ENCODE measurements around the gene PLCG1. TPM values are rescaled to one million over a fixed set of nuclear protein-coding genes. Genes with fewer than 3 reads are reported as not detected.

The PLCG1 gene
- total and polyA plus RNA-seq, 2 of the 8 experiments (the other 6 are each of a cell fraction or from before 2014, with no cell fraction given), result 103 to 154 TPM

DNA sequence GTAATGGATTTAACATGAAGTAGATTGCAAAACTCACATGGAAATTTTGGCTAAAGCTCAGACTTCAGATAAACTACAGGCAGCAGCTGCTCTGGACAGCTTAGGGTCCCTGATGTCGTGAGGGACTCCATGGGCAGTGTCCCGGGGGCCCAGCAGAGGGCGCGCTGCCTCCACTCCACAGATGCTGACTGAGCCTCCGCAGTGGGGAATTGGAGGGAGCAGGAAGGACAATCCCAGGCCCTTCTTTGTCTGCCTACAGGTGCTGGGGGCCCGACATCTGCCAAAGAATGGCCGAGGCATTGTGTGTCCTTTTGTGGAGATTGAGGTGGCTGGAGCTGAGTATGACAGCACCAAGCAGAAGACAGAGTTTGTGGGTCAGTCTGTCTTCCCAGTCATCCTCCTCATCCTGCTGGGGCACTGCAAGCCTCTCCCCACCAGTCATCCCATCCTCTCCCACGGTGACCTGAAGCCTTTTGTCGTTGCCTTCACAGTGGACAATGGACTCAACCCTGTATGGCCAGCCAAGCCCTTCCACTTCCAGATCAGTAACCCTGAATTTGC is 35.9 kb downstream of the PLCG1 start (continued):
- no peak for TF ChIP-seq SP2 (IDR thresholded peaks at IDR 0.05; ENCODE audit: low read length)
- no peak for TF ChIP-seq EGR1 (IDR thresholded peaks at IDR 0.05; ENCODE audit: borderline replicate concordance, low read depth, low read length)
- TF ChIP-seq E2F6 (IDR thresholded peaks at IDR 0.05), result peak; percentile 44; the same call in 1 of the 2 replicates
- no peak for TF ChIP-seq ZNF274 (IDR thresholded peaks at IDR 0.05; ENCODE audit: borderline replicate concordance, extremely low read depth, low read length)
- TF ChIP-seq HDAC2 (IDR thresholded peaks at IDR 0.05; ENCODE audit: borderline replicate concordance in 1 of 2, low read depth in 2 of 2, low read length in 2 of 2), result no peak
- no peak for TF ChIP-seq KDM1A (IDR thresholded peaks at IDR 0.05; ENCODE audit: borderline replicate concordance, low read length)
- 0 out of 3 replicates have a peak, but pooled peaks of 1 of the 2 experiments have one; percentile 29 for TF ChIP-seq POLR2A (IDR thresholded peaks at IDR 0.05; ENCODE audit: control extremely low read depth in 1 of 2, low read depth in 2 of 2, low read length in 2 of 2)
- TF ChIP-seq SIX5 (IDR thresholded peaks at IDR 0.05; ENCODE audit: low read depth, low read length), result no peak
- no peak for TF ChIP-seq EZH2 (IDR thresholded peaks at IDR 0.05; ENCODE audit: low read depth, low read length, severe bottlenecking)
- TF ChIP-seq BCL11A (IDR thresholded peaks at IDR 0.05; ENCODE audit: low read depth in 2 of 2, low read length in 2 of 2), result no peak
- no peak for TF ChIP-seq TAF7 (optimal IDR thresholded peaks at IDR 0.05; ENCODE audit: borderline replicate concordance, low read depth, low read length)
- TF ChIP-seq, protein P1, sequence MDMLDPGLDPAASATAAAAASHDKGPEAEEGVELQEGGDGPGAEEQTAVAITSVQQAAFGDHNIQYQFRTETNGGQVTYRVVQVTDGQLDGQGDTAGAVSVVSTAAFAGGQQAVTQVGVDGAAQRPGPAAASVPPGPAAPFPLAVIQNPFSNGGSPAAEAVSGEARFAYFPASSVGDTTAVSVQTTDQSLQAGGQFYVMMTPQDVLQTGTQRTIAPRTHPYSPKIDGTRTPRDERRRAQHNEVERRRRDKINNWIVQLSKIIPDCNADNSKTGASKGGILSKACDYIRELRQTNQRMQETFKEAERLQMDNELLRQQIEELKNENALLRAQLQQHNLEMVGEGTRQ (IDR thresholded peaks at IDR 0.05; ENCODE audit: low read length), result no peak
- no peak for TF ChIP-seq KDM4A (IDR thresholded peaks at IDR 0.05; ENCODE audit: low read depth, low read length, severe bottlenecking)
- no peak for TF ChIP-seq CEBPB (IDR thresholded peaks at IDR 0.05; ENCODE audit: low read depth, low read length)
- no peak for TF ChIP-seq ASH2L (IDR thresholded peaks at IDR 0.05; ENCODE audit: low read length)
- no peak for TF ChIP-seq MAX (IDR thresholded peaks at IDR 0.05)
- TF ChIP-seq SRF (IDR thresholded peaks at IDR 0.05; ENCODE audit: low read depth, low read length), result no peak
- TF ChIP-seq CTBP2 (IDR thresholded peaks at IDR 0.05; ENCODE audit: borderline replicate concordance, insufficient read depth, insufficient read length, low read length), result no peak
- no peak for TF ChIP-seq SP1 (IDR thresholded peaks at IDR 0.05; ENCODE audit: low read depth, low read length)
- no peak for TF ChIP-seq NRF1 (IDR thresholded peaks at IDR 0.05; ENCODE audit: low read depth, low read length)
- no peak for TF ChIP-seq JUN (IDR thresholded peaks at IDR 0.05; ENCODE audit: low read depth, low read length)
- no peak for TF ChIP-seq NANOG (IDR thresholded peaks at IDR 0.05; ENCODE audit: insufficient read depth, low read depth, low read length, poor library complexity, severe bottlenecking)
- TF ChIP-seq TBP (IDR thresholded peaks at IDR 0.05; ENCODE audit: low read depth, low read length), result no peak
